Measurements from ENCODE around the gene AUTS2.

DNA sequence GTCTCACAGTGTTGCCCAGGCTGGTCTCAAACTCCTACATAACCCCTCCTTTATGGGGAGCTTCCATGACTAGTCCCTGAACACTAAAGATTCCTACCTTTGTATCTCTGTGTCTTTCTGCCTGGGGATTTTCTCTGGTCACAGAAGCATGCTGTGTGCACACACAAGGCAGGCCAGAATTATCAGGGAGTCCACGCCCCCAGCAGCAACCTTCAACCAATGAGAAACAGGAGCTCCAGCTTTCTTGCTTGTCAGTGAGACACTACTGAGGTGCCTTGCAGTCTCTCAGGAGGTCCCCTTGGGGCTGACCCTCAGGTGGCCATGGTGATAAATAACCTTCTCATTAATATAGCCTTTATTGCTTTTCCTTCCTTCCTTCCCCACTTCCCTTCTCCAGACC lies 45.1 kb upstream of the AUTS2 start:
- no peak for TF ChIP-seq POLR2A (IDR thresholded peaks at IDR 0.05; ENCODE audit: low read depth, low read length)
- no peak for TF ChIP-seq POLR2AphosphoS5 (IDR thresholded peaks at IDR 0.05; ENCODE audit: low read depth, low read length)
- no peak for TF ChIP-seq TAF1 (IDR thresholded peaks at IDR 0.05; ENCODE audit: borderline replicate concordance, low read depth, low read length)
